ENCODE measurements around the gene KLK6. TPM values are rescaled to one million over a fixed set of nuclear protein-coding genes. Genes with fewer than 3 reads are reported as not detected.

The KLK6 gene
- polyA plus RNA-seq, 3 donors: not detected

DNA sequence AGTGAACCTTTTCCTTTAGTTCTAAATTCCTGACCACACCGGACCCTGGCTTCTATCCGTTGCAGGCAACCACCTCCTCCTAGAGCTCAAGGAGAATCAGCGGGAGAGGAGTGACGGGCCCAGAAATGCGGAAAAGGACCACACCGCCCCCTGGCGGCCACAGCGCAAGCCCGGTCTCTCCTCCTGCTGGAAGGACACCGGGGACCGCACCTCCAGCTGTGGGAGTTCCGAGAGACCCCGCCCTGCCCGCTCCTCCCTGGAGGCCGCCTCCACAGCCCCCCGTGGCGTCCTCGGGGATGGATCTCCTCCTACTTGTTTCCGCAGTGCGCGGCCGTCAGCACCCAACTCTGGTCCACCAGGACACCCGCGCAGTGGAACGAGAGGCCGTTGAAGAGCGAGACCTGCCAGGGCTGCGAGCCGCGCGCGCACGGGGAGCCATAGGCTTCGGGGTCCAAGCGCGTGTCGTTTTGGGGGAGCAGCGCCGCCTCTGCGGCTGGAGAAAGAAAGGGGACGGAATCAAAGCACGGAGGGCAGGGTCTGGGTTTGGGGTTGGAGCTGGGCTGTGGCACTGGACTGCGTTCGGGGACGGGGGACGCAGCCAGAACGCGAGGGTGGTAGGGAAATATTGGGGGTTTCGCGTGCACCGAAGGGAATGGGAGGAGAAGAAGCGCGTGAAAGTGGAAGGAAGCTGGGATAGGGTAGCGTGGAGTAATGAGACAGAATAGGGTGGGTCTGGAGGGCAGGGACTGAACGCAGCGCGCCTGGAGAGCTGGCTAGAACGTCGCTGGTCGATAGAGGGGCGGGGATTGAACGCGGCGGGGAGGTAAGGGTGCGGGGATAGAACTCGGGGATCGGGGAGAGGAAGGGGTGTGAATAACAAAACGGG lies 47.6 kb upstream of the KLK6 start:
- TF ChIP-seq CTCF (IDR thresholded peaks at IDR 0.05): peak; percentile 73
- Histone ChIP-seq H3K27ac (ENCODE audit: low read depth in 1 of 2, low read length in 2 of 2) (no peak overlapping the region), H3K9ac (ENCODE audit: insufficient read depth, low read length, poor library complexity, severe bottlenecking) (no peak overlapping the region), H3K4me1 (ENCODE audit: control insufficient read depth in 1 of 2, insufficient read depth in 2 of 2, low read length in 2 of 2) (peaks cover 24 to 26% of the 10 kb centered on the region in 2 donors), H3K36me3 (replicated peaks in 1 of 2; ENCODE audit: control insufficient read depth in 1 of 2, insufficient read depth in 2 of 2, low read length in 2 of 2) (no peaks in the 10 kb centered on the region), H3K4me2 (replicated peaks; ENCODE audit: extremely low read depth, low read length, poor library complexity, severe bottlenecking) (no peak overlapping the region), H3K4me3 (replicated peaks in 1 of 3; ENCODE audit: low read depth in 2 of 3, low read length in 3 of 3) (no peak overlapping the region), H4K20me1 (ENCODE audit: insufficient read depth, low read length) (no peaks in the 10 kb centered on the region), H3K27me3 (ENCODE audit: control insufficient read depth in 2 of 2, insufficient read depth in 2 of 2, low read length in 2 of 2) (peaks cover 19 to 53% of the 10 kb centered on the region in 2 donors), H3K79me2 (ENCODE audit: insufficient read depth, low read length) (no peaks in the 10 kb centered on the region), H3K9me3 (replicated peaks in 1 of 2; ENCODE audit: control insufficient read depth in 1 of 2, insufficient read depth in 1 of 2, low read length in 2 of 2) (peaks cover 0 to 28% of the 10 kb centered on the region in 2 donors), H2AFZ (ENCODE audit: insufficient read depth, low read depth, low read length, poor library complexity, severe bottlenecking) (peak overlapping the region; percentile 17)
- H3K4me3 Mint-ChIP-seq: peak overlapping the region; percentile 69 to 95
- H3K27me3 Mint-ChIP-seq (ENCODE audit: low read depth in 3 of 3): peaks cover 63 to 73% (median 65%) of the 10 kb centered on the region in 3 donors
- H3K9me3 Mint-ChIP-seq: peaks cover 6 to 23% (median 17%) of the 10 kb centered on the region in 7 donors
- DNase-seq: peak in 2 of 3 donors; percentile 12 to 39
- H3K36me3 Mint-ChIP-seq: peaks cover 0 to 12% of the 10 kb centered on the region in 2 donors
- H3K27ac Mint-ChIP-seq: peak overlapping the region in 1 of 7 donors; percentile 57
- intact Hi-C loops (cut with micrococcal nuclease): loop anchor here in 1 of 2 donors (5.0 kb wide), 1 partner anchor 155 kb away; no protein-coding TSS in a partner anchor
- WGBS (ENCODE audit: insufficient coverage): 2% methylated on average over 57 of the region's 68 CpGs
- H3K4me1 Mint-ChIP-seq: peaks cover 34% of the 10 kb centered on the region

GRCh38 chr19:51015691-51016267 lies 46.4 kb upstream of the KLK6 start:
- H3K4me1 Mint-ChIP-seq: peaks cover 32% of the 10 kb centered on the region
- TF ChIP-seq CTCF (IDR thresholded peaks at IDR 0.05): no peak
- Histone ChIP-seq H3K4me3 (replicated peaks in 1 of 3; ENCODE audit: low read depth in 2 of 3, low read length in 3 of 3) (no peak overlapping the region), H4K20me1 (ENCODE audit: insufficient read depth, low read length) (no peaks in the 10 kb centered on the region), H3K27ac (ENCODE audit: low read depth in 1 of 2, low read length in 2 of 2) (no peak overlapping the region), H3K9ac (ENCODE audit: insufficient read depth, low read length, poor library complexity, severe bottlenecking) (no peak overlapping the region), H2AFZ (ENCODE audit: insufficient read depth, low read depth, low read length, poor library complexity, severe bottlenecking) (no peak overlapping the region), H3K27me3 (ENCODE audit: control insufficient read depth in 2 of 2, insufficient read depth in 2 of 2, low read length in 2 of 2) (peaks cover 19 to 53% of the 10 kb centered on the region in 2 donors), H3K4me2 (replicated peaks; ENCODE audit: extremely low read depth, low read length, poor library complexity, severe bottlenecking) (no peak overlapping the region), H3K36me3 (replicated peaks in 1 of 2; ENCODE audit: control insufficient read depth in 1 of 2, insufficient read depth in 2 of 2, low read length in 2 of 2) (no peaks in the 10 kb centered on the region), H3K9me3 (replicated peaks in 1 of 2; ENCODE audit: control insufficient read depth in 1 of 2, insufficient read depth in 1 of 2, low read length in 2 of 2) (peaks cover 0 to 28% of the 10 kb centered on the region in 2 donors), H3K79me2 (ENCODE audit: insufficient read depth, low read length) (no peaks in the 10 kb centered on the region), H3K4me1 (ENCODE audit: control insufficient read depth in 1 of 2, insufficient read depth in 2 of 2, low read length in 2 of 2) (peaks cover 24 to 26% of the 10 kb centered on the region in 2 donors)
- H3K36me3 Mint-ChIP-seq: peaks cover 0 to 12% of the 10 kb centered on the region in 2 donors
- 88% methylated on average over 17 of the region's 19 CpGs for WGBS (ENCODE audit: insufficient coverage)
- DNase-seq: no peak
- peak overlapping the region in 1 of 2 donors; percentile 64 for H3K4me3 Mint-ChIP-seq
- no peak overlapping the region for H3K27ac Mint-ChIP-seq
- intact Hi-C loops (cut with micrococcal nuclease): loop anchor here in 1 of 2 donors (5.0 kb wide), 1 partner anchor 157 kb away; no protein-coding TSS in a partner anchor
- H3K9me3 Mint-ChIP-seq: peaks cover 6 to 23% (median 17%) of the 10 kb centered on the region in 7 donors
- peaks cover 65 to 75% (median 69%) of the 10 kb centered on the region in 3 donors for H3K27me3 Mint-ChIP-seq (ENCODE audit: low read depth in 3 of 3)
